Subcutaneous abdominal adipose tissue (tissue), 5 donors: Measurements from ENCODE around the gene U2SURP.
"Not testable (repeated sequence)": the region's sequence is repeated elsewhere in the genome, so short reads cannot be mapped to it uniquely, and the experiment has no call there.

Experiments used
- H3K27ac ChIP-seq: one replicate; pipeline ENCODE4 v1.7.0; 2013; ENCODE audit warnings: low read depth, mild to moderate bottlenecking, inconsistent platforms, low read length, moderate library complexity
- H3K27me3 ChIP-seq, 5 donors: one replicate each; pipeline ENCODE4 v1.7.0; 2013; ENCODE audit warnings: low read length in 5 of 5, inconsistent platforms in 1 of 5; ENCODE audit not compliant: control insufficient read depth in 5 of 5, insufficient read depth in 4 of 5
- H3K36me3 ChIP-seq, 5 donors: one replicate each; pipeline ENCODE4 v1.7.0; 2013; ENCODE audit warnings: low read length in 5 of 5; ENCODE audit not compliant: control insufficient read depth in 5 of 5, insufficient read depth in 5 of 5
- H3K4me1 ChIP-seq, 5 donors: one replicate each; pipeline ENCODE4 v1.7.0; 2013; ENCODE audit warnings: low read length in 5 of 5, mild to moderate bottlenecking in 3 of 5, moderate library complexity in 1 of 5; ENCODE audit not compliant: control insufficient read depth in 5 of 5, insufficient read depth in 5 of 5
- H3K4me3 ChIP-seq, 5 donors: one replicate each; pipeline ENCODE4 v1.7.0; 2013; ENCODE audit warnings: low read length in 5 of 5, low read depth in 1 of 5
- H3K9ac ChIP-seq, 5 donors: one replicate each; pipeline ENCODE4 v1.7.0; 2013; ENCODE audit warnings: low read length in 5 of 5, mild to moderate bottlenecking in 4 of 5, moderate library complexity in 3 of 5
- H3K9me3 ChIP-seq, 5 donors: one replicate each; pipeline ENCODE4 v1.7.0; 2013; ENCODE audit warnings: low read length in 5 of 5; ENCODE audit not compliant: control insufficient read depth in 5 of 5
- donor health status: healthy.
- donor health status: healthy.
- donor health status: healthy.
- donor health status: healthy.
- donor health status: healthy.

Gene U2SURP

DNA sequence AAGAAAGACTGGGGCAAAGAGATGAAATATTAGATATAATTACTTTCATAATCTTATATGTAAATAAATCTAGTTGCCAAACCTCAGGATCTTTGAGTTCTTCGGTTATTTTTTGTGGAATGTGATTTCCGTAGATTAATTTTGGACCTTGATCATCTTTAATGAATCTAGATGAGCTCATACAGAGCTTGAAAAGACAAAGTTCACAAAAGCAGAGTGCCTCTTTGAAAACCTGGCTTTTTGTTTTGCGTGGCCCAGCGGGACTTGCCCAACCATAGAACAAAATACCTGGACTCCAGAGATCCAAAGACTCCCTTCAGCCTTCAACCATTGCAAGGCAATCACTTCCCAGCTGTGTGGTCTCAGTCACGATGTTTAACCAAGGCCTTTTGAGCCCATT lies 63.4 kb downstream of the U2SURP start:
- peaks cover 0 to 6% (median 3%) of the 10 kb centered on the region in 5 donors for H3K36me3 ChIP-seq
- H3K27me3 ChIP-seq: no peaks in the 10 kb centered on the region
- no peak overlapping the region for H3K4me3 ChIP-seq
- H3K9me3 ChIP-seq: no peaks in the 10 kb centered on the region
- H3K27ac ChIP-seq: no peak overlapping the region
- no peak overlapping the region for H3K9ac ChIP-seq
- H3K4me1 ChIP-seq: peaks cover 0 to 9% (median 0%) of the 10 kb centered on the region in 5 donors

DNA sequence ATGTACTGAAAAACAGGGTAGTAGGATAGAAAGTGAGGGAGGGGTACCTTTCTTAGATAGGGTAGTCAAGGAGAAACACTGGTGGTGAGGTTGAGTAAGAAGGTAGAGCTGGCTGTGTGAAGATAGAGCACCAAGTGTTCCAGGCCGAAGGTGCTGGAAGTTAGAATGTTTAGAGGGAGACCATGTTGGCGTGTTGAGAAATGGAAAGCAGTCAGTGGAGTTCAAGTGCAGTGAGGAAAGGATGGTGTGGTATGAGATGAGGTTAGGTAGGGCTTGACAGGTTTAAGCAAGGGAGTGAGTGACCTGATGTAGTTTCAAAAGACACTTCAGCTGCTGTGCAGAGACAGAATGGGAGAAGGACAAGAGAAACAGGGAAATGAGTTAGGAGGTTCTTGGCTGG lies 64.0 kb downstream of the U2SURP start:
- H3K9me3 ChIP-seq: no peaks in the 10 kb centered on the region
- peaks cover 0 to 3% (median 3%) of the 10 kb centered on the region in 5 donors for H3K36me3 ChIP-seq
- H3K4me1 ChIP-seq: peaks cover 0 to 9% (median 0%) of the 10 kb centered on the region in 5 donors
- no peak overlapping the region for H3K27ac ChIP-seq
- no peak overlapping the region for H3K4me3 ChIP-seq
- H3K27me3 ChIP-seq: no peaks in the 10 kb centered on the region
- no peak overlapping the region for H3K9ac ChIP-seq

DNA sequence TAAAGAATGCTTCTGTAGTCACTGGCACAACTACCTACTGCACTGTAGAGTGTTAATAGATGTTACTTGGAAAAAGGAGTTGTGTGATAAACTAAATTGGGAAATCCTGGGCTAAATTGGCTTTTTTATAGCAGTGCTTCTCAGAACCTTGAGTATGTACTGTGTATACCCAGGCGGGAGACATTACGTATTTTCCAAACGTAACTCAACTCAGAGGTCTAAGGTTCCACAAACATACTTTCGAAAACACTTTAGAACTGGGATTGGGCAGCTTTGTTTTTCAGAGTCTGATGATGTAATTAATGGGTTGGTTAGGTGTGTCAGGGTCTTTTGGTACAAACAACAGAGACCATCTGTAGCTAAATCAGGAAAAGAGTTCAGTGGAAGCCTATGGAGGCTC lies 64.7 kb downstream of the U2SURP start:
- Histone ChIP-seq H3K9me3 (no peaks in the 10 kb centered on the region), H3K9ac (no peak overlapping the region), H3K4me1 (peaks cover 0 to 9% (median 0%) of the 10 kb centered on the region in 5 donors), H3K27ac (no peak overlapping the region), H3K36me3 (peaks cover 0 to 3% (median 1%) of the 10 kb centered on the region in 5 donors), H3K27me3 (no peaks in the 10 kb centered on the region), H3K4me3 (no peak overlapping the region)

DNA sequence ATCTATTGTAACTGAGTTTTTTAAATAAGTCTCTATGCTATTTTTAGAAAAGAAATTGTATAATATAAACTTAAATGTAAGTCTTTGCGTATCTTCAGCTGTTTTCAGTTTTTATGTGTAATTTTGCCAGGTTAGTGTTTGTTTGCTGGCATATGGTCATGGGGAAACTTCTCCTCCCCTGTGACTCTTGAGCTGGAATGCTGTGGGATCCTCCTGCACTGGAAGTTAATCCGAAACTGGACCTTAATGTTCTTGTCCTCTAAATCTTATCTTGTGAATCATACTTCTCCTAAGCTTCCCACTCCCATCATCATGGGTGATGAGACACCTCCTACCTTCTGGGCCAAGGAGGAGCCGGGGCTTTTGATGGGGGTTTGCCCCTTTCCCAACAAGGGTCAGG lies 65.8 kb downstream of the U2SURP start:
- Histone ChIP-seq H3K9ac (no peak overlapping the region), H3K27ac (no peak overlapping the region), H3K9me3 (no peaks in the 10 kb centered on the region), H3K4me1 (peaks cover 0 to 9% (median 0%) of the 10 kb centered on the region in 5 donors), H3K4me3 (no peak overlapping the region), H3K27me3 (peaks cover 0 to 2% (median 0%) of the 10 kb centered on the region in 5 donors), H3K36me3 (peaks cover 0 to 3% (median 0%) of the 10 kb centered on the region in 5 donors)

DNA sequence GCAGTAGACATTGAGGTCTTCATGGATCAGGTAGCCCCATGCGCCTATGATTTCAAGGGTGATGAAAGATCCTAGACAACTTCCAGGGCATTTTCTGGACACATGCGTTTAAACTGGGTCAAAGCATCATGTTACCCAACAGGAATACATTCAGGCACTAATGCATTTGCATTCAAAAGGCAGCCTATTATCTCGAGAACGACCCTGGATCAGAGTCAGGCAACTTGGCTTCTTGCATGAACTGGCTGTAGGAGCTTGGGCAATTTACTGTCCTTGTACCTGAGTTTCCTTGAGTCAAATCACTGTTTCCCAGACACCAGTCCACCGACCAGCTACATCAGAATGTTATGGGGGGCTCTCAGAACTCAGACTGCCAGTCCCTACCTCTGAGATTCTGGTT lies 66.7 kb downstream of the U2SURP start:
- Histone ChIP-seq H3K9me3 (no peaks in the 10 kb centered on the region), H3K27ac (no peak overlapping the region), H3K4me3 (no peak overlapping the region), H3K4me1 (peaks cover 0 to 9% (median 0%) of the 10 kb centered on the region in 5 donors), H3K27me3 (peaks cover 0 to 2% (median 0%) of the 10 kb centered on the region in 5 donors), H3K36me3 (peaks cover 0 to under 1% (median 0%) of the 10 kb centered on the region in 5 donors), H3K9ac (no peak overlapping the region)

DNA sequence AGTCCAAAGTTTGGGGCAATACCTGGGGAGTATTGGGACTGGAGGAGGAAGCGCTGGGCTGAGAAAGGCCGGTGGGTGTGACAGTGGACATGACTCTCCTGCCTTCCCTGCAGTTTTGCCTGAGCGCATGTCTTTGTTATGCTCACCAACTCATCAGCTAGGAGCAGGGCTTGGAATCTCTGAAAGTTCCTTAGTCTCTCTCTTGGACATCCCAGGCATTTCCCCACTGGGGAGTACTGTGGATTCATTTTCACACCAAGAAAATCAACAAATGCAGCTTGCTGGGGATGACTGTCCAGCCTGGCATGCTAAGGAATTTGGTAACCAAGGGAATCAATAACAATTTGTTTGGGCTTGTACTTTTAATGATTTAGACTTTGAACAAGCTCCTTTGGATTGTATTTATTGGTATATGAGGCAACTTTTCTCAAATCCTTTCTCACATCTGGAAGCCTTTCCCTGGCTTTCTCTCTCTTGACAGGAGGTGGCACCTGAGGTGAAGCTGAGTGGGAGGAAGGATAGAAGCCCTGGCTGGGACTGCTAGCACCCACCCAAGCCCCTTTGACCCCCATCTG lies 69.7 kb downstream of the U2SURP start:
- Histone ChIP-seq H3K4me1 (peaks cover 0 to 9% (median 0%) of the 10 kb centered on the region in 5 donors), H3K27me3 (peaks cover 0 to 2% (median 0%) of the 10 kb centered on the region in 5 donors), H3K4me3 (no peak overlapping the region), H3K9me3 (no peaks in the 10 kb centered on the region), H3K36me3 (no peaks in the 10 kb centered on the region), H3K9ac (no peak overlapping the region), H3K27ac (no peak overlapping the region)

DNA sequence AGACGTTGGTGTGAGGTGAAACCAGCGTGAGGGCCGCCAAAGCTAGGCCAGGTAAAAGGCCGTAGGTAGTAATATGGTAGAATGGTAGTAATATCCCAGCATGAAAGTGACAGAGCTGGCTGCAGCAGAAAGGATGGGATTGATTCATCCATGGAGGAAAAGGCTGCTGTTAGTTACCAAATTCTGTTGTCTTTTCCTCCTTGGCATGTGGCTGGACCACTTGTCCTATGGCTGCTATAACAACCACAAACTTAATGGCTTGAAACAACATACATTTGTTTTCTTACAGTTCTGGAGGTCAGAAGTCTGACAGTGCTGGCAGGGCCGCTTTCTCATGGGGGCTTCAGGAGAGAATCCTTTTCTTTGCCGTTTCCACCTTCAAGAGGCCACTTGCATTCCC lies 70.4 kb downstream of the U2SURP start:
- H3K9ac ChIP-seq: no peak overlapping the region
- peaks cover 0 to 7% (median 0%) of the 10 kb centered on the region in 5 donors for H3K4me1 ChIP-seq
- H3K27ac ChIP-seq: no peak overlapping the region
- peaks cover 0 to 2% (median 0%) of the 10 kb centered on the region in 5 donors for H3K27me3 ChIP-seq
- H3K36me3 ChIP-seq: no peaks in the 10 kb centered on the region
- H3K9me3 ChIP-seq: no peaks in the 10 kb centered on the region
- no peak overlapping the region for H3K4me3 ChIP-seq

DNA sequence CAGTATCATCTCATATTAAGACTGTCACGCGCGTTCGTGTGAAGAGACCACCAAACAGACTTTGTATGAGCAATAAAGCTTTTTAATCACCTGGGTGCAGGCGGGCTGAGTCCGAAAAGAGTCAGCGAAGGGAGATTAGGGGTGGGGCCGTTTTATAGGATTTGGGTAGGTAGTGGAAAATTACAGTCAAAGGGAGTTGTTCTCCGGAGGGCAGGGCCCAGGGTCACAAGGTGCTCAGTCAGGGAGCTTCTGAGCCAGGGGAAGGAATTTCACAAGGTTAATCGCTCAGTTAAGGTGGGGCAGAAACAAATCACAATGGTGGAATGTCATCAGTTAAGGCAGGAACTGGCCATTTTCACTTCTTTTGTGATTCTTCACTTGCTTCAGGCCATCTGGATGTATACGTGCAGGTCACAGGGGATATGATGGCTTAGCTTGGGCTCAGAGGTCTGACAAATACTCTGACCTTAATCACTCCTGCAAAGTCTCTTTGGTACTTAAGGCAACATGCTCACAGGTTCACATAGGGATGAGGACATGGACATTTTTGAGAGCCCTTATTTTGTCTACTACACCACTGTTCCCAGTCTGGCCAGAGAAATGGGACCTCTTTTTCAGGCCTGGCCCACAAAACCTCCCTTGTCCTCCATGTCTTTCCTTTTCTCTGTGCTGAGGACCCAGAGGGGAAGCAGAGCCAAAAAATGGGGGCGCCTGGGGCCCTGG lies 71.1 kb downstream of the U2SURP start:
- not testable (repeated sequence) for H3K9ac ChIP-seq, H3K27me3 ChIP-seq, H3K4me3 ChIP-seq, H3K9me3 ChIP-seq, H3K27ac ChIP-seq, H3K36me3 ChIP-seq, H3K4me1 ChIP-seq

DNA sequence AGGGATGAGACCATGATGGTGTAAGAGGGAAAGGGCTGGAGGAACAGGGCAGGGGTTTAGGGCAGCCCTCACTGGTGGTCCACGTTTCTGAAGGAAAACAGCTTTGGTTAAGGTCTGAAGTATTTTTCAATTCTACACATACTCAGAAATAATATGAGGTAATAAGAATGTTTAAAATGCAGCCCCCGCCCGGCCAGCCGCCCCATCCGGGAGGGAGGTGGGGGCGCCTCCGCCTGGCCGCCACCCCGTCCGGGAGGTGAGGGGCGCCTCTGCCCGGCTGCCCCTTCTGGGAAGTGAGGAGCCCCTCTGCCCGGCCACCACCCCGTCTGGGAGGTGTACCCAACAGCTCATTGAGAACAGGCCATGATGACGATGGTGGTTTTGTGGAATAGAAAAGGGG lies 72.2 kb downstream of the U2SURP start:
- H3K27ac ChIP-seq, H3K36me3 ChIP-seq, H3K4me1 ChIP-seq, H3K27me3 ChIP-seq, H3K4me3 ChIP-seq, H3K9ac ChIP-seq, H3K9me3 ChIP-seq: not testable (repeated sequence)

DNA sequence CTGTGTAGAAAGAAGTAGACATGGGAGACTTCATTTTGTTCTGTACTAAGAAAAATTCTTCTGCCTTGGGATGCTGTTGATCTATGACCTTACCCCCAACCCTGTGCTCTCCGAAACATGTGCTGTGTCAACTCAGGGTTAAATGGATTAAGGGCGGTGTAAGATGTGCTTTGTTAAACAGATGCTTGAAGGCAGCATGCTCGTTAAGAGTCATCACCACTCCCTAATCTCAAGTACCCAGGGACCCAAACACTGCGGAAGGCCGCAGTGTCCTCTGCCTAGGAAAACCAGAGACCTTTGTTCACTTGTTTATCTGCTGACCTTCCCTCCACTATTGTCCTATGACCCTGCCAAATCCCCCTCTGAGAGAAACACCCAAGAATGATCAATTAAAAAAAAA lies 72.6 kb downstream of the U2SURP start:
- H3K4me3 ChIP-seq, H3K27ac ChIP-seq, H3K9ac ChIP-seq, H3K36me3 ChIP-seq, H3K4me1 ChIP-seq, H3K27me3 ChIP-seq, H3K9me3 ChIP-seq: not testable (repeated sequence)
